ENCODE results near the gene AK1. TPM values are rescaled to one million over a fixed set of nuclear protein-coding genes. Genes with fewer than 3 reads are reported as not detected.
"Not testable (repeated sequence)": the region's sequence is repeated elsewhere in the genome, so short reads cannot be mapped to it uniquely, and the experiment has no call there.

The AK1 gene
- total and polyA plus RNA-seq, 2 of the 13 experiments (the other 11 are each of a cell fraction or from before 2014, with no cell fraction given), result 19.1 to 32.8 TPM

- no peak for ATAC-seq
- Histone ChIP-seq H3K4me2 (ENCODE audit: low read depth, low read length) (no peak overlapping the region), H3K9me3 (ENCODE audit: low read length) (no peaks in the 10 kb centered on the region), H3K27me3 (ENCODE audit: control insufficient read depth in 1 of 2, insufficient read depth in 2 of 2, low read length in 2 of 2) (no peaks in the 10 kb centered on the region; a peak in 1 of 5 replicates), H4K20me1 (ENCODE audit: insufficient read depth, low read length) (no peaks in the 10 kb centered on the region), H3K36me3 (replicated peaks in 1 of 2; ENCODE audit: control insufficient read depth in 1 of 2, insufficient read depth in 2 of 2, low read length in 2 of 2) (no peaks in the 10 kb centered on the region), H3K9ac (ENCODE audit: insufficient read depth, low read depth, low read length) (no peak overlapping the region), H2AFZ (ENCODE audit: low read length) (no peak overlapping the region), H3K4me1 (ENCODE audit: insufficient read depth, low read length) (peaks cover 44% of the 10 kb centered on the region), H3K79me2 (ENCODE audit: insufficient read depth, low read length) (no peaks in the 10 kb centered on the region), H3K27ac (ENCODE audit: extremely low read length, insufficient read depth, low read length) (no peak overlapping the region), H3K4me3 (replicated peaks in 1 of 3; ENCODE audit: insufficient read depth in 1 of 3, low read depth in 2 of 3, low read length in 3 of 3) (no peak overlapping the region)
- 40% methylated on average over 4 of the region's 4 CpGs for WGBS (ENCODE audit: low lambda C conversion rate)
- in situ Hi-C loops (cut with HindIII; ENCODE audit: extremely low pct_ligation_motif_present, low pct_unique_long_range_greater_than_20kb) (no loop called here), intact Hi-C loops (cut with micrococcal nuclease; ENCODE audit: unreplicated experiment) (no loop called here)
- CTCF ChIA-PET (ENCODE audit: low intra/inter-chr PET ratio, low total read pairs), result no interaction called here
- POLR2A ChIA-PET, result interaction anchor here (1.3 kb wide), 1 partner anchor 9 kb away, joined by 4 read pairs; no protein-coding TSS in a partner anchor
- BruUV-seq (replicated peaks), result no TSS peak
- no peak for FAIRE-seq
- TF ChIP-seq FOXM1 (CRISPR knock-in tag; IDR thresholded peaks at IDR 0.05) (no peak), SETDB1 (CRISPR knock-in tag; IDR thresholded peaks at IDR 0.05; ENCODE audit: borderline replicate concordance) (no peak), U2AF2 (IDR thresholded peaks at IDR 0.05; ENCODE audit: low read depth, low read length) (no peak), TOE1 (CRISPR knock-in tag; IDR thresholded peaks at IDR 0.05) (no peak), GTF2F1 (IDR thresholded peaks at IDR 0.05; ENCODE audit: low read length) (no peak), ZKSCAN5 (CRISPR knock-in tag; IDR thresholded peaks at IDR 0.05) (no peak), ARNT2 (CRISPR knock-in tag; IDR thresholded peaks at IDR 0.05; ENCODE audit: low read depth) (no peak), FLYWCH1 (CRISPR knock-in tag; IDR thresholded peaks at IDR 0.05) (no peak), KDM4B (CRISPR knock-in tag; IDR thresholded peaks at IDR 0.05) (no peak), BCL3 (CRISPR knock-in tag; IDR thresholded peaks at IDR 0.05) (no peak), BATF2 (CRISPR knock-in tag; IDR thresholded peaks at IDR 0.05) (no peak), POLR2AphosphoS2 (IDR thresholded peaks at IDR 0.05; ENCODE audit: low read depth, low read length) (no peak), ZNF136 (CRISPR knock-in tag; IDR thresholded peaks at IDR 0.05; ENCODE audit: low read depth) (no peak), MTF1 (CRISPR knock-in tag; IDR thresholded peaks at IDR 0.05) (no peak), ZNF431 (CRISPR knock-in tag; IDR thresholded peaks at IDR 0.05; ENCODE audit: borderline replicate concordance, low read depth) (no peak), RARG (CRISPR knock-in tag; IDR thresholded peaks at IDR 0.05; ENCODE audit: low read depth) (no peak), THYN1 (CRISPR knock-in tag; IDR thresholded peaks at IDR 0.05; ENCODE audit: borderline replicate concordance, low read depth) (no peak)
- DNase-seq (ENCODE audit: low spot score), result no peak
Measured at GRCh38 chr9:127837346-127837745, 40.1 kb downstream of the AK1 start.

- CTCF ChIA-PET (ENCODE audit: low intra/inter-chr PET ratio, low total read pairs), result not testable (repeated sequence)
Measured at GRCh38 chr9:127836561-127836960, 40.9 kb downstream of the AK1 start.

More at GRCh38 chr9:127836561-127836960, 40.9 kb downstream of the AK1 start:
- H3K9me3 ChIP-seq (ENCODE audit: low read length); in situ Hi-C loops (cut with HindIII; ENCODE audit: extremely low pct_ligation_motif_present, low pct_unique_long_range_greater_than_20kb); H3K4me3 ChIP-seq (replicated peaks in 1 of 3; ENCODE audit: insufficient read depth in 1 of 3, low read depth in 2 of 3, low read length in 3 of 3); H3K27ac ChIP-seq (ENCODE audit: extremely low read length, insufficient read depth, low read length); H3K36me3 ChIP-seq (replicated peaks in 1 of 2; ENCODE audit: control insufficient read depth in 1 of 2, insufficient read depth in 2 of 2, low read length in 2 of 2); BruUV-seq (replicated peaks); DNase-seq (ENCODE audit: low spot score); ATAC-seq; H3K79me2 ChIP-seq (ENCODE audit: insufficient read depth, low read length); H2AFZ ChIP-seq (ENCODE audit: low read length); intact Hi-C loops (cut with micrococcal nuclease; ENCODE audit: unreplicated experiment); H3K27me3 ChIP-seq (ENCODE audit: control insufficient read depth in 1 of 2, insufficient read depth in 2 of 2, low read length in 2 of 2); POLR2A ChIA-PET; H4K20me1 ChIP-seq (ENCODE audit: insufficient read depth, low read length); FAIRE-seq; H3K9ac ChIP-seq (ENCODE audit: insufficient read depth, low read depth, low read length); H3K4me2 ChIP-seq (ENCODE audit: low read depth, low read length): not testable (repeated sequence)
- WGBS (ENCODE audit: low lambda C conversion rate), result 77% methylated on average over 3 of the region's 3 CpGs
- peaks cover 40% of the 10 kb centered on the region for H3K4me1 ChIP-seq (ENCODE audit: insufficient read depth, low read length)

Data from HepG2 (cell line).